B cell (primary cell): Measurements from ENCODE around the gene ZNRD2. TPM values are rescaled to one million over a fixed set of nuclear protein-coding genes. Genes with fewer than 3 reads are reported as not detected.
A peak's percentile ranks its signal among the peaks of the same experiment; 100 is the strongest.

Experiments
- ATAC-seq: fragments of 200-7000 bp; cut with Tn5 transposase; one replicate; pipeline ENCODE4 v1.10.0; 2021; ENCODE audit warnings: low read depth, mild to moderate bottlenecking, moderate number of reproducible peaks, moderate library complexity
- CTCF ChIA-PET: fragments of 350-600 bp; sonication (Branson Sonifier 250); formaldehyde crosslinking; loops from one replicate; lab custom pipeline; 2021; ENCODE audit warnings: antibody characterized with exemption, inconsistent platforms; lab: Charles Lee
- POLR2A ChIA-PET: fragments of 350-600 bp; sonication (Branson Sonifier 250); formaldehyde crosslinking; loops from one replicate; lab custom pipeline; 2021; ENCODE audit warnings: antibody characterized with exemption; lab: Charles Lee
- DNase-seq: peaks from one replicate; pipeline ENCODE4 v3.0.0; 2013
- H2AFZ ChIP-seq: 2 replicates; pipeline ENCODE4 v1.6.1; 2012; ENCODE audit warnings: mild to moderate bottlenecking, low read depth, low read length; ENCODE audit not compliant: insufficient read depth, poor library complexity, severe bottlenecking
- H3K27ac ChIP-seq, 2 donors: 1 replicate in 1 of 2; 2 replicates in 1 of 2; pipeline ENCODE4 v1.5.1; 2012 to 2013; ENCODE audit warnings: low read length in 2 of 2, mild to moderate bottlenecking in 2 of 2, moderate library complexity in 1 of 2
- H3K27me3 ChIP-seq, 4 experiments: fragments of 200-600 bp in 1 of 4; sonication (generic) in 1 of 4; replicated peaks in 1 of 4; 1 replicate in 2 of 4; 2 replicates in 2 of 4; pipeline versions ENCODE4 v1.6.1 to v1.7.0; 2013 to 2016; ENCODE audit warnings: low read length in 3 of 4, mild to moderate bottlenecking in 2 of 4, mixed read lengths in 1 of 4, moderate library complexity in 1 of 4; ENCODE audit not compliant: insufficient read depth in 4 of 4, control insufficient read depth in 3 of 4; ENCODE audit errors: control extremely low read depth in 1 of 4
- H3K36me3 ChIP-seq, 2 experiments: replicated peaks in 1 of 2; 1 replicate in 1 of 2; 2 replicates in 1 of 2; pipeline versions ENCODE4 v1.6.1 to v1.7.1; 2013; ENCODE audit warnings: low read length in 1 of 2; ENCODE audit not compliant: insufficient read depth in 2 of 2, control insufficient read depth in 1 of 2; ENCODE audit errors: control extremely low read depth in 1 of 2, extremely low read depth in 1 of 2
- H3K4me1 ChIP-seq, 2 donors: fragments of 200-600 bp in 1 of 2; sonication (generic) in 1 of 2; 1 replicate in 1 of 2; 2 replicates in 1 of 2; pipeline versions ENCODE4 v1.5.1 to v1.6.1; 2013 to 2017; ENCODE audit warnings: low read length in 2 of 2; ENCODE audit not compliant: control insufficient read depth in 2 of 2, insufficient read depth in 2 of 2
- H3K4me2 ChIP-seq: replicated peaks from 2 replicates; pipeline ENCODE3; 2012; ENCODE audit warnings: mild to moderate bottlenecking, low read depth, low read length; ENCODE audit not compliant: poor library complexity, severe bottlenecking
- H3K4me3 ChIP-seq, 5 experiments: fragments of 200-600 bp in 1 of 5; sonication (generic) in 1 of 5; 1 replicate in 3 of 5; 2 replicates in 2 of 5; pipeline versions ENCODE4 v1.5.1 to v1.7.0; 2011 to 2016; ENCODE audit warnings: low read length in 4 of 5, mild to moderate bottlenecking in 4 of 5, low read depth in 2 of 5, control low read depth in 1 of 5, moderate library complexity in 1 of 5; ENCODE audit not compliant: insufficient read depth in 1 of 5; ENCODE audit errors: control extremely low read depth in 1 of 5, extremely low read depth in 1 of 5
- H3K79me2 ChIP-seq: fragments of 200-600 bp; sonication (generic); one replicate; pipeline ENCODE4 v1.6.0; 2016; ENCODE audit warnings: low read length; ENCODE audit not compliant: control insufficient read depth, insufficient read depth
- H3K9ac ChIP-seq: fragments of 200-600 bp; sonication (generic); 2 replicates; pipeline ENCODE4 v1.6.1; 2017; ENCODE audit warnings: mild to moderate bottlenecking, low read length, moderate library complexity
- H3K9me3 ChIP-seq, 3 donors: one replicate each; pipeline versions ENCODE4 v1.6.1 to v1.7.1; 2013; ENCODE audit warnings: low read length in 2 of 3; ENCODE audit not compliant: control insufficient read depth in 2 of 3, insufficient read depth in 1 of 3; ENCODE audit errors: control extremely low read depth in 1 of 3
- H4K20me1 ChIP-seq: 2 replicates; pipeline ENCODE4 v1.6.0; 2012; ENCODE audit warnings: mild to moderate bottlenecking, low read length; ENCODE audit not compliant: insufficient read depth, control insufficient read depth, poor library complexity, severe bottlenecking
- H3K27ac Mint-ChIP-seq: one replicate; pipeline ENCODE4 v1.8.0; 2021; ENCODE audit warnings: mixed read lengths
- H3K27me3 Mint-ChIP-seq: one replicate; pipeline ENCODE4 v1.8.0; 2021; ENCODE audit warnings: mixed read lengths
- H3K4me1 Mint-ChIP-seq: one replicate; pipeline ENCODE4 v1.8.0; 2021; ENCODE audit warnings: mixed read lengths
- H3K4me3 Mint-ChIP-seq: one replicate; pipeline ENCODE4 v1.8.0; 2021; ENCODE audit warnings: mixed read lengths
- H3K9me3 Mint-ChIP-seq: one replicate; pipeline ENCODE4 v1.8.0; 2022; ENCODE audit warnings: mixed read lengths; ENCODE audit not compliant: insufficient read depth
- EZH2 ChIP-seq: IDR thresholded peaks from 2 replicates; pipeline ENCODE4 v1.6.1; 2012; ENCODE audit warnings: borderline replicate concordance, low read depth, mild to moderate bottlenecking, moderate library complexity, low read length; ENCODE audit not compliant: insufficient read depth, poor library complexity, severe bottlenecking
- WGBS: methylation state at CpG from one replicate; pipeline ENCODE4 v1.1.5; 2013; ENCODE audit warnings: missing lambda C conversion rate; ENCODE audit not compliant: insufficient coverage; 5-methylcytosine and 5-hydroxymethylcytosine counted together
- intact Hi-C: fragments of 100-400 bp; cut with micrococcal nuclease; formaldehyde crosslinking; loops from one replicate; pipeline ENCODE4 v1.10.0; 2022
- polyA plus RNA-seq: library from polyadenylated mRNA; depleted of rRNA; stranded (reverse); fragments of >200 nt; gene quantifications from 2 replicates; pipeline ENCODE4 v1.2.3, GENCODE V29; 2012
- total RNA-seq, 2 donors: library from RNA; stranded (reverse); fragments of 120-200 nt in 1 of 2; gene quantifications; 1 replicate in 1 of 2; 2 replicates in 1 of 2; pipeline versions ENCODE4 v1.2.3 to v1.2.4, GENCODE V29; 2013 to 2022
- TF ChIP-seq, protein P1 (sequence below): fragments of 200-600 bp; IDR thresholded peaks from one replicate; pipeline ENCODE4 v1.8.0; 2022; ENCODE audit warnings: antibody characterized with exemption, mild to moderate bottlenecking

The ZNRD2 gene
- total and polyA plus RNA-seq, 2 donors (not counting 1 experiment from before 2014, with no cell fraction given), result 22.1 to 112 TPM

DNA sequence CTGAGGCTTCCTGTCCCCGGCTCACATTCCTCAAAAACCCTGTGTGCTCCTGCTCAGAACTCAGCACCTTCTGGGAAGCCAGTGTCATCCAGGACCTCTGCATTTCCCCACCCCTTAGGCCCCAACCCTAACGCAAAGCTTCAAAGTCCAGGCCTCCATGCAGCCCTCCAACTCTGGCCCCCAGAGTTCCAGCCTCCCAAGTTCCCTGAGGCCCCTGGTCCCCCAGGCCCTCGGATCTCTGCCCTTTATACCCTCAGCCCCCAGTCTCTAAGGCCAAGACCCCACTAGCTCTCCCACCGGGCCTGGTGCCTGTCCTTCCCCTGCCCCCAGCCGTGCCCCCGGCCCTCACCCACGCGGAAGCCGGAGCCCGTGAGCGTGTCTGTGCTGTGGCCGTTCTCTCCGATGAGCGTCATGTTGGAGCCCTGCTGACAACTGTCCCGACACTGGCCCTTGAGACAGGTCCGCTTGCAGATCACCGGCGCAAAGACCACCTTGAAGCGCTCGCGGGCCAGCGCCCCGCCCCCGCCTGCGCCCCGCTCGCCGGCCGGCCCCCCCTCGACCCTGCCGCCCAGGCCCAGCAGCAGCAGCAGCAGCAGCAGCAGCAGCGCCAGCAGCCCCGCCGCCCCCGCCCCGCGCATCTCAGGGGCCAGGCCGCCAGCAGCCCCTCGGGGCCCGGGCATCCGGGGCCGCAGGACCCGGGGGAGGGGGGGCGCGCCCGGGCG lies 12.8 kb upstream of the ZNRD2 start:
- Histone ChIP-seq H2AFZ (peak overlapping the region; percentile 80), H4K20me1 (no peaks in the 10 kb centered on the region), H3K27ac (peak overlapping the region; percentile 27), H3K4me2 (peak overlapping the region; percentile 99), H3K9ac (peak overlapping the region; percentile 64), H3K9me3 (no peaks in the 10 kb centered on the region), H3K4me1 (peaks cover 17 to 40% of the 10 kb centered on the region in 2 donors), H3K27me3 (no peaks in the 10 kb centered on the region), H3K4me3 (peak overlapping the region in 4 of 5 experiments; percentile 10 to 62 (median 58)), H3K36me3 (no peaks in the 10 kb centered on the region), H3K79me2 (peaks cover 38% of the 10 kb centered on the region)
- peak; percentile 28 for ATAC-seq
- Mint-ChIP-seq H3K4me1 (peaks cover 35% of the 10 kb centered on the region), H3K27me3 (peaks cover 3% of the 10 kb centered on the region), H3K27ac (peak overlapping the region; percentile 68), H3K4me3 (peak overlapping the region; percentile 81), H3K9me3 (no peaks in the 10 kb centered on the region)
- TF ChIP-seq EZH2, result no peak
- TF ChIP-seq, protein P1, sequence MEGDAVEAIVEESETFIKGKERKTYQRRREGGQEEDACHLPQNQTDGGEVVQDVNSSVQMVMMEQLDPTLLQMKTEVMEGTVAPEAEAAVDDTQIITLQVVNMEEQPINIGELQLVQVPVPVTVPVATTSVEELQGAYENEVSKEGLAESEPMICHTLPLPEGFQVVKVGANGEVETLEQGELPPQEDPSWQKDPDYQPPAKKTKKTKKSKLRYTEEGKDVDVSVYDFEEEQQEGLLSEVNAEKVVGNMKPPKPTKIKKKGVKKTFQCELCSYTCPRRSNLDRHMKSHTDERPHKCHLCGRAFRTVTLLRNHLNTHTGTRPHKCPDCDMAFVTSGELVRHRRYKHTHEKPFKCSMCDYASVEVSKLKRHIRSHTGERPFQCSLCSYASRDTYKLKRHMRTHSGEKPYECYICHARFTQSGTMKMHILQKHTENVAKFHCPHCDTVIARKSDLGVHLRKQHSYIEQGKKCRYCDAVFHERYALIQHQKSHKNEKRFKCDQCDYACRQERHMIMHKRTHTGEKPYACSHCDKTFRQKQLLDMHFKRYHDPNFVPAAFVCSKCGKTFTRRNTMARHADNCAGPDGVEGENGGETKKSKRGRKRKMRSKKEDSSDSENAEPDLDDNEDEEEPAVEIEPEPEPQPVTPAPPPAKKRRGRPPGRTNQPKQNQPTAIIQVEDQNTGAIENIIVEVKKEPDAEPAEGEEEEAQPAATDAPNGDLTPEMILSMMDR, result no peak
- DNase-seq, result no peak
- POLR2A ChIA-PET, result interaction anchor here (0.7 to 1.1 kb wide), 3 partner anchors 11 to 701 kb away, joined by 4 to 10 read pairs (median 5); no protein-coding TSS in a partner anchor
- intact Hi-C loops, result loop anchor here (1.0 kb wide), 1 partner anchor 13 kb away; the partner anchor contains the start of gene ZNRD2
- 7% methylated on average over 47 of the region's 47 CpGs for WGBS
- CTCF ChIA-PET, result interaction anchor here (1.2 to 1.8 kb wide), 3 partner anchors 11 to 17 kb away, joined by 3 to 9 read pairs (median 3); partner anchors contain the start of gene ZNRD2
